CD14-positive monocyte (primary cell): ENCODE data around the gene GRM3. TPM values are rescaled to one million over a fixed set of nuclear protein-coding genes. Genes with fewer than 3 reads are reported as not detected.

ENCODE experiments used
- DNase-seq, 3 donors: peaks; one replicate each; pipeline ENCODE4 v3.0.0-alpha.2; 2011 to 2022
- H2AFZ ChIP-seq: 2 replicates; pipeline ENCODE4 v1.6.0; 2012; ENCODE audit warnings: mild to moderate bottlenecking, low read depth, low read length, inconsistent platforms; ENCODE audit not compliant: insufficient read depth, poor library complexity, severe bottlenecking
- H3K27ac ChIP-seq, 2 donors: 1 replicate in 1 of 2; 2 replicates in 1 of 2; pipeline ENCODE4 v1.5.1; 2012 to 2013; ENCODE audit warnings: low read length in 2 of 2, control low read depth in 1 of 2, inconsistent platforms in 1 of 2, low read depth in 1 of 2, mild to moderate bottlenecking in 1 of 2
- H3K27me3 ChIP-seq, 2 donors: one replicate each; pipeline versions ENCODE4 v1.6.0 to v1.6.1; 2011 to 2013; ENCODE audit warnings: low read length in 2 of 2; ENCODE audit not compliant: control insufficient read depth in 2 of 2, insufficient read depth in 2 of 2
- H3K36me3 ChIP-seq, 2 donors: replicated peaks in 1 of 2; 1 replicate in 1 of 2; 2 replicates in 1 of 2; pipeline versions ENCODE4 v1.5.1 to v1.6.1; 2012 to 2013; ENCODE audit warnings: low read length in 2 of 2, control low read depth in 1 of 2, inconsistent platforms in 1 of 2, mild to moderate bottlenecking in 1 of 2; ENCODE audit not compliant: insufficient read depth in 2 of 2, control insufficient read depth in 1 of 2
- H3K4me1 ChIP-seq, 2 donors: 1 replicate in 1 of 2; 2 replicates in 1 of 2; pipeline versions ENCODE4 v1.5.1 to v1.6.1; 2012 to 2013; ENCODE audit warnings: low read length in 2 of 2, control low read depth in 1 of 2, inconsistent platforms in 1 of 2, mild to moderate bottlenecking in 1 of 2, moderate library complexity in 1 of 2; ENCODE audit not compliant: insufficient read depth in 2 of 2, control insufficient read depth in 1 of 2
- H3K4me2 ChIP-seq: replicated peaks from 2 replicates; pipeline ENCODE3; 2012; ENCODE audit warnings: low read length, moderate library complexity, mild to moderate bottlenecking; ENCODE audit not compliant: poor library complexity, severe bottlenecking; ENCODE audit errors: extremely low read depth
- H3K4me3 ChIP-seq, 3 experiments: fragments of 200-600 bp in 1 of 3; sonication (generic) in 1 of 3; replicated peaks in 1 of 3; 1 replicate in 2 of 3; 2 replicates in 1 of 3; pipeline ENCODE4 v1.5.1; 2011 to 2013; ENCODE audit warnings: low read length in 3 of 3, mild to moderate bottlenecking in 3 of 3, control low read depth in 2 of 3, low read depth in 2 of 3, inconsistent platforms in 1 of 3, moderate library complexity in 1 of 3
- H3K79me2 ChIP-seq: 2 replicates; pipeline ENCODE4 v1.6.0; 2012; ENCODE audit warnings: mild to moderate bottlenecking, control low read depth, inconsistent platforms, low read length, moderate library complexity; ENCODE audit not compliant: insufficient read depth
- H3K9ac ChIP-seq: 2 replicates; pipeline ENCODE4 v1.6.0; 2017; ENCODE audit warnings: low read length, mild to moderate bottlenecking; ENCODE audit not compliant: insufficient read depth, poor library complexity, severe bottlenecking
- H3K9me3 ChIP-seq, 2 donors: replicated peaks in 1 of 2; 1 replicate in 1 of 2; 2 replicates in 1 of 2; pipeline versions ENCODE4 v1.5.1 to v1.6.1; 2012 to 2013; ENCODE audit warnings: low read length in 2 of 2, control low read depth in 1 of 2; ENCODE audit not compliant: control insufficient read depth in 1 of 2, insufficient read depth in 1 of 2
- H4K20me1 ChIP-seq: 2 replicates; pipeline ENCODE4 v1.6.0; 2012; ENCODE audit warnings: mild to moderate bottlenecking, low read length, control low read depth, moderate library complexity; ENCODE audit not compliant: insufficient read depth
- H3K27ac Mint-ChIP-seq, 7 donors: one replicate each; pipeline ENCODE4 v1.8.0; 2020; ENCODE audit warnings: mild to moderate bottlenecking in 7 of 7, mixed read lengths in 7 of 7, moderate library complexity in 6 of 7, inconsistent platforms in 2 of 7
- H3K27me3 Mint-ChIP-seq, 3 donors: one replicate each; pipeline ENCODE4 v1.8.0; 2021 to 2022; ENCODE audit warnings: low read depth in 3 of 3, mild to moderate bottlenecking in 3 of 3, mixed read lengths in 3 of 3, moderate library complexity in 3 of 3, inconsistent platforms in 1 of 3
- H3K36me3 Mint-ChIP-seq, 2 donors: one replicate each; pipeline ENCODE4 v1.8.0; 2020; ENCODE audit warnings: mixed read lengths in 2 of 2, inconsistent platforms in 1 of 2, mild to moderate bottlenecking in 1 of 2
- H3K4me1 Mint-ChIP-seq: one replicate; pipeline ENCODE4 v1.8.0; 2020; ENCODE audit warnings: mild to moderate bottlenecking, mixed read lengths
- H3K4me3 Mint-ChIP-seq, 2 donors: one replicate each; pipeline ENCODE4 v1.8.0; 2020; ENCODE audit warnings: mild to moderate bottlenecking in 2 of 2, mixed read lengths in 2 of 2, moderate library complexity in 1 of 2
- H3K9me3 Mint-ChIP-seq, 7 donors: one replicate each; pipeline ENCODE4 v1.8.0; 2020 to 2022; ENCODE audit warnings: mixed read lengths in 7 of 7, mild to moderate bottlenecking in 6 of 7, moderate library complexity in 6 of 7, inconsistent platforms in 2 of 7
- WGBS: methylation state at CpG from one replicate; pipeline ENCODE4 v1.1.5; 2013; ENCODE audit warnings: missing lambda C conversion rate; ENCODE audit not compliant: insufficient coverage; 5-methylcytosine and 5-hydroxymethylcytosine counted together
- intact Hi-C, 2 donors: fragments of 100-400 bp; cut with micrococcal nuclease; formaldehyde crosslinking; loops; one replicate each; pipeline versions ENCODE4 v1.15.0 to v1.15.1; 2023
- polyA plus RNA-seq, 3 donors: library from polyadenylated mRNA; depleted of rRNA in 1 of 3; unstranded in 2 of 3; stranded (reverse) in 1 of 3; fragments of 300-500 nt in 2 of 3; fragments of >200 nt in 1 of 3; fragmentation: Illumina TruSeq in 2 of 3; gene quantifications; 1 replicate in 2 of 3; 2 replicates in 1 of 3; pipeline ENCODE4 v1.2.3, GENCODE V29; 2012 to 2021
- TF ChIP-seq, protein P1 (sequence below): fragments of 200-600 bp; IDR thresholded peaks from one replicate; pipeline ENCODE4 v1.8.0; 2022; ENCODE audit warnings: antibody characterized with exemption, mild to moderate bottlenecking

Gene GRM3
- polyA plus RNA-seq, 3 donors: not detected

DNA sequence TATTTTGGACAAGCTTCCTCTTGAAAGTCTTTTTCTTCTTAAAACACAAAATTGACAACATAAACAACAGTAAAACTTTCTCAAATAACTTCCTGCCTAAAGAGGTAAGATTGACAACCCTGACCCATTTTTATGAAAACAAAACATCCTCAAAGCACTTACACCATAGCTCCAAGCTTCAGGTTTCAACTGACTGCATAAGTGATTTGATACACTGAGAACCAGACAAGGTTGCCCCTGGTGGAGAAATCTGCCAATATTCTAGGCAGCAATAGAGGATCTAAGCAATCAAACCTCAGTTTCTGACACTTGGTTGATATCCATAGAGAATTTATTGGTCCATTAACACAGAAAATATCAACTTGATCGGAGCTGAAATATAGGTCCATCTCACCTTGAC is 267.9 kb downstream of the GRM3 start:
- no peaks in the 10 kb centered on the region for H4K20me1 ChIP-seq
- Mint-ChIP-seq H3K36me3 (no peaks in the 10 kb centered on the region), H3K9me3 (no peaks in the 10 kb centered on the region), H3K27ac (no peak overlapping the region), H3K27me3 (no peaks in the 10 kb centered on the region), H3K4me1 (no peaks in the 10 kb centered on the region), H3K4me3 (no peak overlapping the region)
- DNase-seq: no peak
- no peak overlapping the region for H3K4me3 ChIP-seq
- intact Hi-C loops: no loop called here
- TF ChIP-seq, protein P1, sequence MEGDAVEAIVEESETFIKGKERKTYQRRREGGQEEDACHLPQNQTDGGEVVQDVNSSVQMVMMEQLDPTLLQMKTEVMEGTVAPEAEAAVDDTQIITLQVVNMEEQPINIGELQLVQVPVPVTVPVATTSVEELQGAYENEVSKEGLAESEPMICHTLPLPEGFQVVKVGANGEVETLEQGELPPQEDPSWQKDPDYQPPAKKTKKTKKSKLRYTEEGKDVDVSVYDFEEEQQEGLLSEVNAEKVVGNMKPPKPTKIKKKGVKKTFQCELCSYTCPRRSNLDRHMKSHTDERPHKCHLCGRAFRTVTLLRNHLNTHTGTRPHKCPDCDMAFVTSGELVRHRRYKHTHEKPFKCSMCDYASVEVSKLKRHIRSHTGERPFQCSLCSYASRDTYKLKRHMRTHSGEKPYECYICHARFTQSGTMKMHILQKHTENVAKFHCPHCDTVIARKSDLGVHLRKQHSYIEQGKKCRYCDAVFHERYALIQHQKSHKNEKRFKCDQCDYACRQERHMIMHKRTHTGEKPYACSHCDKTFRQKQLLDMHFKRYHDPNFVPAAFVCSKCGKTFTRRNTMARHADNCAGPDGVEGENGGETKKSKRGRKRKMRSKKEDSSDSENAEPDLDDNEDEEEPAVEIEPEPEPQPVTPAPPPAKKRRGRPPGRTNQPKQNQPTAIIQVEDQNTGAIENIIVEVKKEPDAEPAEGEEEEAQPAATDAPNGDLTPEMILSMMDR: no peak
- WGBS: no CpG with 5 or more reads among the region's 1 CpG
- no peaks in the 10 kb centered on the region for H3K79me2 ChIP-seq
- H3K27ac ChIP-seq: no peak overlapping the region
- no peaks in the 10 kb centered on the region for H3K9me3 ChIP-seq
- H2AFZ ChIP-seq: no peak overlapping the region
- H3K4me2 ChIP-seq: no peak overlapping the region
- no peaks in the 10 kb centered on the region for H3K36me3 ChIP-seq
- H3K4me1 ChIP-seq: no peaks in the 10 kb centered on the region
- H3K27me3 ChIP-seq: no peaks in the 10 kb centered on the region
- H3K9ac ChIP-seq: no peak overlapping the region

GRCh38 chr7:86913709-86914108 is 270.0 kb downstream of the GRM3 start:
- Histone ChIP-seq H3K4me3 (no peak overlapping the region), H3K27me3 (no peaks in the 10 kb centered on the region), H3K79me2 (no peaks in the 10 kb centered on the region), H3K4me2 (no peak overlapping the region), H3K4me1 (no peaks in the 10 kb centered on the region), H2AFZ (no peak overlapping the region), H4K20me1 (no peaks in the 10 kb centered on the region), H3K9ac (no peak overlapping the region), H3K36me3 (no peaks in the 10 kb centered on the region), H3K27ac (no peak overlapping the region), H3K9me3 (no peaks in the 10 kb centered on the region)
- Mint-ChIP-seq H3K27ac (no peak overlapping the region), H3K4me1 (no peaks in the 10 kb centered on the region), H3K36me3 (no peaks in the 10 kb centered on the region), H3K4me3 (no peak overlapping the region), H3K27me3 (no peaks in the 10 kb centered on the region), H3K9me3 (no peaks in the 10 kb centered on the region)
- intact Hi-C loops: no loop called here
- no peak for DNase-seq
- WGBS: no CpG with 5 or more reads among the region's 4 CpGs
- TF ChIP-seq, protein P1: no peak
